T1000 (cell line): ENCODE measurements around the gene MINDY4.

Source experiments
- DNase-seq: peaks from one replicate; lab custom pipeline; 2025; ENCODE audit warnings: mixed read lengths; lab: John Stamatoyannopoulos, UW

Gene MINDY4

GRCh38 chr7:30743371-30744074, 27.7 kb upstream of the MINDY4 start:
- no peak for DNase-seq

- no peak for DNase-seq
These were observed 27.2 kb upstream of the MINDY4 start for GRCh38 chr7:30744075-30744417.

GRCh38 chr7:30745261-30745941, 25.8 kb upstream of the MINDY4 start:
- no peak for DNase-seq

GRCh38 chr7:30750010-30750409, 21.2 kb upstream of the MINDY4 start:
- no peak for DNase-seq

GRCh38 chr7:30750683-30751650, 20.2 kb upstream of the MINDY4 start:
- DNase-seq = peak; percentile 69

GRCh38 chr7:30751696-30752273, 19.4 kb upstream of the MINDY4 start, which contains the start of gene INMT:
Gene INMT, plus strand, starts transcription at chr7:30752135. Its CDS starts 16 bp downstream, at chr7:30752151.
- no peak for DNase-seq

GRCh38 chr7:30752484-30752883, 18.7 kb upstream of the MINDY4 start:
- no peak for DNase-seq

GRCh38 chr7:30752979-30753378, 18.2 kb upstream of the MINDY4 start:
- DNase-seq = no peak

GRCh38 chr7:30754315-30754877, 16.8 kb upstream of the MINDY4 start:
- DNase-seq = no peak

GRCh38 chr7:30755384-30756154, 15.6 kb upstream of the MINDY4 start:
- no peak for DNase-seq

GRCh38 chr7:30757342-30757692, 13.9 kb upstream of the MINDY4 start:
- no peak for DNase-seq

GRCh38 chr7:30760514-30761213, 10.6 kb upstream of the MINDY4 start:
- no peak for DNase-seq

- no peak for DNase-seq
These were observed 9.7 kb upstream of the MINDY4 start for GRCh38 chr7:30761214-30762156.

- no peak for DNase-seq
These were observed 6.9 kb upstream of the MINDY4 start for GRCh38 chr7:30764030-30764975.

GRCh38 chr7:30765408-30765807, 5.8 kb upstream of the MINDY4 start:
- no peak for DNase-seq

- no peak for DNase-seq
These were observed 408 bp upstream of the MINDY4 start for GRCh38 chr7:30770845-30771173.

- DNase-seq = no peak
These were observed 736 bp downstream of the MINDY4 start for GRCh38 chr7:30771880-30772425.

GRCh38 chr7:30772984-30773383, 1.8 kb downstream of the MINDY4 start:
- no peak for DNase-seq
